ENCODE results near the gene ENO1.
A peak's percentile ranks its signal among the peaks of the same experiment; 100 is the strongest.
"Not testable (repeated sequence)": the region's sequence is repeated elsewhere in the genome, so short reads cannot be mapped to it uniquely, and the experiment has no call there.

Gene ENO1

GRCh38 chr1:8889103-8889846 is 10.8 kb upstream of the ENO1 start:
- TF ChIP-seq ZFP3 (CRISPR knock-in tag; IDR thresholded peaks at IDR 0.05) = 0 out of 2 replicates have a peak, but pooled peaks have one; percentile 17
- TF ChIP-seq, protein P1, sequence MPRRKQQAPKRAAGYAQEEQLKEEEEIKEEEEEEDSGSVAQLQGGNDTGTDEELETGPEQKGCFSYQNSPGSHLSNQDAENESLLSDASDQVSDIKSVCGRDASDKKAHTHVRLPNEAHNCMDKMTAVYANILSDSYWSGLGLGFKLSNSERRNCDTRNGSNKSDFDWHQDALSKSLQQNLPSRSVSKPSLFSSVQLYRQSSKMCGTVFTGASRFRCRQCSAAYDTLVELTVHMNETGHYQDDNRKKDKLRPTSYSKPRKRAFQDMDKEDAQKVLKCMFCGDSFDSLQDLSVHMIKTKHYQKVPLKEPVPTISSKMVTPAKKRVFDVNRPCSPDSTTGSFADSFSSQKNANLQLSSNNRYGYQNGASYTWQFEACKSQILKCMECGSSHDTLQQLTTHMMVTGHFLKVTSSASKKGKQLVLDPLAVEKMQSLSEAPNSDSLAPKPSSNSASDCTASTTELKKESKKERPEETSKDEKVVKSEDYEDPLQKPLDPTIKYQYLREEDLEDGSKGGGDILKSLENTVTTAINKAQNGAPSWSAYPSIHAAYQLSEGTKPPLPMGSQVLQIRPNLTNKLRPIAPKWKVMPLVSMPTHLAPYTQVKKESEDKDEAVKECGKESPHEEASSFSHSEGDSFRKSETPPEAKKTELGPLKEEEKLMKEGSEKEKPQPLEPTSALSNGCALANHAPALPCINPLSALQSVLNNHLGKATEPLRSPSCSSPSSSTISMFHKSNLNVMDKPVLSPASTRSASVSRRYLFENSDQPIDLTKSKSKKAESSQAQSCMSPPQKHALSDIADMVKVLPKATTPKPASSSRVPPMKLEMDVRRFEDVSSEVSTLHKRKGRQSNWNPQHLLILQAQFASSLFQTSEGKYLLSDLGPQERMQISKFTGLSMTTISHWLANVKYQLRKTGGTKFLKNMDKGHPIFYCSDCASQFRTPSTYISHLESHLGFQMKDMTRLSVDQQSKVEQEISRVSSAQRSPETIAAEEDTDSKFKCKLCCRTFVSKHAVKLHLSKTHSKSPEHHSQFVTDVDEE (CRISPR knock-in tag; IDR thresholded peaks at IDR 0.05) = no peak
- peak; percentile 53 for ATAC-seq

- no peak for TF ChIP-seq ZNF565 (CRISPR knock-in tag; conservative IDR thresholded peaks at IDR 0.05; ENCODE audit: low read depth)
- no peak for TF ChIP-seq TCF4 (CRISPR knock-in tag; IDR thresholded peaks at IDR 0.05; ENCODE audit: borderline replicate concordance)
- no peak for TF ChIP-seq CSDC2 (CRISPR knock-in tag; IDR thresholded peaks at IDR 0.05)
- no peak for TF ChIP-seq ZC3H10 (CRISPR knock-in tag; IDR thresholded peaks at IDR 0.05)
- TF ChIP-seq RARB (CRISPR knock-in tag; IDR thresholded peaks at IDR 0.05) = no peak
- no peak for TF ChIP-seq ARNTL (CRISPR knock-in tag; IDR thresholded peaks at IDR 0.05; ENCODE audit: borderline replicate concordance, low read depth)
- no peak for TF ChIP-seq ZNF8 (CRISPR knock-in tag; IDR thresholded peaks at IDR 0.05)
- TF ChIP-seq SNAI2 (CRISPR knock-in tag; IDR thresholded peaks at IDR 0.05) = no peak
- TF ChIP-seq BACH2 (CRISPR knock-in tag; IDR thresholded peaks at IDR 0.05; ENCODE audit: borderline replicate concordance) = no peak
- TF ChIP-seq ESRRG (CRISPR knock-in tag; IDR thresholded peaks at IDR 0.05) = no peak
- TF ChIP-seq, protein P1 (CRISPR knock-in tag; IDR thresholded peaks at IDR 0.05) = no peak
- TF ChIP-seq ZFP30 (CRISPR knock-in tag; IDR thresholded peaks at IDR 0.05) = no peak
- no peak for TF ChIP-seq ZNF70 (CRISPR knock-in tag; IDR thresholded peaks at IDR 0.05)
- no peak for TF ChIP-seq ISL1 (CRISPR knock-in tag; IDR thresholded peaks at IDR 0.05)
- TF ChIP-seq OSR1 (CRISPR knock-in tag; IDR thresholded peaks at IDR 0.05) = no peak
- TF ChIP-seq GLIS3 (CRISPR knock-in tag; IDR thresholded peaks at IDR 0.05) = no peak
- TF ChIP-seq CSRNP3 (CRISPR knock-in tag; IDR thresholded peaks at IDR 0.05) = no peak
- TF ChIP-seq, protein P2, sequence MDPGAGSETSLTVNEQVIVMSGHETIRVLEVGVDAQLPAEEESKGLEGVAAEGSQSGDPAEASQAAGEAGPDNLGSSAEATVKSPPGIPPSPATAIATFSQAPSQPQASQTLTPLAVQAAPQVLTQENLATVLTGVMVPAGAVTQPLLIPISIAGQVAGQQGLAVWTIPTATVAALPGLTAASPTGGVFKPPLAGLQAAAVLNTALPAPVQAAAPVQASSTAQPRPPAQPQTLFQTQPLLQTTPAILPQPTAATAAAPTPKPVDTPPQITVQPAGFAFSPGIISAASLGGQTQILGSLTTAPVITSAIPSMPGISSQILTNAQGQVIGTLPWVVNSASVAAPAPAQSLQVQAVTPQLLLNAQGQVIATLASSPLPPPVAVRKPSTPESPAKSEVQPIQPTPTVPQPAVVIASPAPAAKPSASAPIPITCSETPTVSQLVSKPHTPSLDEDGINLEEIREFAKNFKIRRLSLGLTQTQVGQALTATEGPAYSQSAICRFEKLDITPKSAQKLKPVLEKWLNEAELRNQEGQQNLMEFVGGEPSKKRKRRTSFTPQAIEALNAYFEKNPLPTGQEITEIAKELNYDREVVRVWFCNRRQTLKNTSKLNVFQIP (CRISPR knock-in tag; IDR thresholded peaks at IDR 0.05; ENCODE audit: borderline replicate concordance, low read depth) = no peak
- TF ChIP-seq PPARA (CRISPR knock-in tag; IDR thresholded peaks at IDR 0.05; ENCODE audit: borderline replicate concordance) = no peak
- no peak for ATAC-seq
These were observed 8.1 kb upstream of the ENO1 start for GRCh38 chr1:8886589-8886988.

DNA sequence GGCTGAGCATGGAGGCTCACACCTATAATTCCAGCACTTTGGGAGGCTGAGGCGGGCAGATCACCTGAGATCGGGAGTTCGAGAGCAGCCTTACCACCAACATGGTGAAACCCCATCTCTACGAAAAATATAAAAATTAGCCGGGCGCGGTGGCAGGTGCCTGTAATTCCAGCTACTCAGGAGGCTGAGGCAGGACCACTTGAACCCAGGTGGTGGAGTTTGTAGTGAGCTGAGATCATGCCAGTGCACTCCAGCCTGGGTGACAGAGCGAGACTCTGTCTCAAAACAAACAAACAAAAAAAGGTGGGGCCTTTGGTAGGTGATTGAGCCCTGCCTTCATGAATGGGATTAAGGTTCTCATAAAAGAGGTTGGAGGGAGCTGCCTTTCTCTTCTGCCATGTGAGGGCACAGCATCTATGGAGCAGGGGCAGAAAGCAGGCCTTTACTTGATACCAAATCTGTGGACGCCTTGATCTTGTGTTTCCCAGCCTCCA is 7.6 kb upstream of the ENO1 start:
- not testable (repeated sequence) for ATAC-seq

DNA sequence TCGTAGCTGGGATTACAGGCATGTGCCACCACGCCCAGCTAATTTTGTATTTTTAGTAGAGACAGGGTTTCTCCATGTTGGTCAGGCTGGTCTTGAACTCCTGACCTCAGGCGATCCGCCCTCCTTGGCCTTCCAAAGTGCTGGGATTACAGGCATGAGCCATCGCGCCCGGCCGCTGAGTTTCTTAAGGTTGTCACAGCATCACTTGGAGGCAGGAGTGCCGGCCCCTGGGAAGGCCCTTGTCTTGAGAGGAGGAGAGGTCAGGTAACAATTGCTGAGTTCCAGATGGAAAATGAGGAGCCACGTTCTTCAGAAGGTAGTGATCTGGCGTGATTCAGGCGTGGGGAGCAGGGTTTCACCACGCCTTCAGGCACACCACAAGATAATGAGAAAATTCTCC is 5.6 kb upstream of the ENO1 start:
- ATAC-seq = not testable (repeated sequence)

Data from SK-N-SH treated with all-trans-retinoic acid at 6 μM for 48 hours (cell line).